ENCODE measurements around the gene TRIM63. TPM values are rescaled to one million over a fixed set of nuclear protein-coding genes. Genes with fewer than 3 reads are reported as not detected.

The TRIM63 gene
- total RNA-seq = under 1 TPM in 2 of 4 donors, not detected in 2; 0.21 to 0.98 TPM

DNA sequence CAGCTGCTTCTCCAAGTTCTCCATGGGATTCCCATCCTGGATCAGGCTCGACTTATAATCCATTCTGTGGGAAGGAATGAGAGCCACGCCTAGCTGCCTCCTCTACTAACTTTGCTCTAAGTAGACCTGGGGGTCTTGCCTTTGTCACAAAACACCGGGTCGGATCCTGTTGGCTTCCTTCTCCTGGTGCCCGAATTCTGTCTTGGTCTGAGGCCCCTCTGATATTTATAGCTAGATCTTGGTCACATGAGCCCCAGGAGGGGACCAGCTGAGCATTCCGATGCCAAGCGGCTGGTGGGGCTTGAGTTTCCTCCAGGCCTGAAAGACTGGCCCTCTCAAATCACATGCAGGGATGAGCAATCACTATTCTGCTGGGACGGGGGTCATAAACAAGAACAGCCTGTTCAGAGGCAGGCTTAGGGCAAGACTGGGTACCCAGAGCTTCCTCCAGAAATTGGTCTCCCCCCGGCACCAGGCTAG, at the start of gene TRIM63:
TRIM63 (minus strand) TSS at position 199 of the 480 bp plus-strand sequence; CDS start at position 63, 136 bp downstream.
- H3K36me3 ChIP-seq = no peaks in the 10 kb centered on the region
- H3K27ac ChIP-seq = no peak within 1 kb of the TSS
- H3K27me3 ChIP-seq = peaks cover 0 to 45% of the 10 kb centered on the region in 2 donors
- WGBS, 2 donors = 53 to 56% methylated on average over 9 of the region's 9 CpGs
- no peaks in the 10 kb centered on the region for H3K4me1 ChIP-seq
- H3K9me3 ChIP-seq = no peaks in the 10 kb centered on the region
- no peak for DNase-seq (ENCODE audit: low spot score in 2 of 2)
- H3K4me3 ChIP-seq = no peak within 1 kb of the TSS
- no peak for TF ChIP-seq EP300 (IDR thresholded peaks at IDR 0.05)
- TF ChIP-seq, protein P1, sequence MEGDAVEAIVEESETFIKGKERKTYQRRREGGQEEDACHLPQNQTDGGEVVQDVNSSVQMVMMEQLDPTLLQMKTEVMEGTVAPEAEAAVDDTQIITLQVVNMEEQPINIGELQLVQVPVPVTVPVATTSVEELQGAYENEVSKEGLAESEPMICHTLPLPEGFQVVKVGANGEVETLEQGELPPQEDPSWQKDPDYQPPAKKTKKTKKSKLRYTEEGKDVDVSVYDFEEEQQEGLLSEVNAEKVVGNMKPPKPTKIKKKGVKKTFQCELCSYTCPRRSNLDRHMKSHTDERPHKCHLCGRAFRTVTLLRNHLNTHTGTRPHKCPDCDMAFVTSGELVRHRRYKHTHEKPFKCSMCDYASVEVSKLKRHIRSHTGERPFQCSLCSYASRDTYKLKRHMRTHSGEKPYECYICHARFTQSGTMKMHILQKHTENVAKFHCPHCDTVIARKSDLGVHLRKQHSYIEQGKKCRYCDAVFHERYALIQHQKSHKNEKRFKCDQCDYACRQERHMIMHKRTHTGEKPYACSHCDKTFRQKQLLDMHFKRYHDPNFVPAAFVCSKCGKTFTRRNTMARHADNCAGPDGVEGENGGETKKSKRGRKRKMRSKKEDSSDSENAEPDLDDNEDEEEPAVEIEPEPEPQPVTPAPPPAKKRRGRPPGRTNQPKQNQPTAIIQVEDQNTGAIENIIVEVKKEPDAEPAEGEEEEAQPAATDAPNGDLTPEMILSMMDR (IDR thresholded peaks at IDR 0.05) = no peak
- TF ChIP-seq POLR2A (IDR thresholded peaks at IDR 0.05) = no peak

DNA sequence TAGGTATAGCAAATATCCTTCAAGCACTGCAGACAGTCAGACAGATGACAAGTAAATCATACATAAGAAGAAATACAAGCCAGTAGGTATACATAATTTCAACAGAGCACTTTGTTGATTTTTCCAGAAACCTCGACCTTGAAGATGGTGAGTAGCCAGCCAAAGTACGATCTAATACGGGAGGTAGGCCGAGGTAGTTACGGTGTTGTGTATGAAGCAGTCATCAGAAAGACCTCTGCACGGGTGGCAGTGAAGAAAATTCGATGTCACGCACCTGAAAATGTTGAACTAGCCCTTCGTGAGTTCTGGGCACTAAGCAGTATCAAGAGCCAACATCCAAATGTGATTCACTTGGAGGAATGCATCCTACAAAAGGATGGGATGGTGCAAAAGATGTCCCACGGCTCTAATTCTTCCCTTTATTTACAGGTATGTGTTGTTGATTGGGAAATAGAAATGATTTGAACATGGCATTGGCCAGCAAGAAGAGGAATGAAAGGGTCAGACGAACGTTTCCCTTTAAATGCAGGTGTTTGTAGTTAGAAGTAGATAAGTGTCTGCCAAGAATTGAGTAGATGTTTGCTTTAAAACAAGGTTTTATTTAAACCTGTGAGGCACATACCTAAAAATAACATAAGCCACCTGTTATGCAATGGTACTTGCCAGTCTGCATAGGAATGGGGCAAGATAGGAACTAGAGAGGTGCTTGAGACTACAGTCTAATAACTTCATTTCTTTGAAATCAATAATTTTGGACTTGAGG, 46.9 kb upstream of the TRIM63 start:
- TF ChIP-seq POLR2A (IDR thresholded peaks at IDR 0.05) (no peak), EP300 (IDR thresholded peaks at IDR 0.05) (no peak)
- TF ChIP-seq, protein P1 (IDR thresholded peaks at IDR 0.05) = no peak
- H3K36me3 ChIP-seq = peaks cover 0 to 51% (median 4%) of the 10 kb centered on the region in 3 donors
- 85 to 89% methylated on average over 12 of the region's 12 CpGs for WGBS, 2 donors

DNA sequence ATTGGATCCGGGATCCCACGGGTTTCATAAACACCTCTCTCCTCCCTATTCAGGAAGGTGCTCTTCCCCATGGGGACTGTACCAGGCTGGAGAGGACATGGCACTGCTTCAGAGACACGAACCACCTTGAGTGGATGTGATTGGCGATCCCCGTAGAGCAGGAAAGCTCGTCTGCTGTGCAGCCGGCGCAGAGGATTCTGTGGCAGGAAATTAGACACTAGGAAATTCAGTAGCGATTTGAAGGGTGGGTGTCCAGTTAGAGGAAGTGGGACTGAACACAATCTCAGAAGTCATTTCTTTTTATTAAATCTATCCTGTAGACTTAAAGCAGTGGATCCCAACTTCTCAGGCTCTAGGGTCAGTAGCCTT, 45.0 kb upstream of the TRIM63 start:
- H3K36me3 ChIP-seq = peaks cover 0 to 31% (median 0%) of the 10 kb centered on the region in 3 donors
- WGBS, 2 donors = 0 to 1% methylated on average over 8 to 9 of the region's 9 CpGs
- H3K27ac ChIP-seq = peak overlapping the region; percentile 61 to 89 (median 88)
- H3K4me3 ChIP-seq = peak overlapping the region; percentile 77 to 96 (median 86)
- peaks cover 0 to 37% (median 10%) of the 10 kb centered on the region in 4 donors for H3K4me1 ChIP-seq
- H3K9me3 ChIP-seq = no peaks in the 10 kb centered on the region
- DNase-seq (ENCODE audit: low spot score in 2 of 2) = no peak
- TF ChIP-seq EP300 (IDR thresholded peaks at IDR 0.05) = no peak
- TF ChIP-seq POLR2A (IDR thresholded peaks at IDR 0.05) = no peak
- TF ChIP-seq, protein P1 (IDR thresholded peaks at IDR 0.05) = no peak
- H3K27me3 ChIP-seq = no peaks in the 10 kb centered on the region

More for the DNA sequence above, 46.9 kb upstream of the TRIM63 start:
- no peak overlapping the region for H3K27ac ChIP-seq
- H3K27me3 ChIP-seq = no peaks in the 10 kb centered on the region
- no peak for DNase-seq (ENCODE audit: low spot score in 2 of 2)
- H3K4me1 ChIP-seq = peaks cover 0 to 37% (median 10%) of the 10 kb centered on the region in 4 donors
- no peak overlapping the region for H3K4me3 ChIP-seq
- H3K9me3 ChIP-seq = no peaks in the 10 kb centered on the region

DNA sequence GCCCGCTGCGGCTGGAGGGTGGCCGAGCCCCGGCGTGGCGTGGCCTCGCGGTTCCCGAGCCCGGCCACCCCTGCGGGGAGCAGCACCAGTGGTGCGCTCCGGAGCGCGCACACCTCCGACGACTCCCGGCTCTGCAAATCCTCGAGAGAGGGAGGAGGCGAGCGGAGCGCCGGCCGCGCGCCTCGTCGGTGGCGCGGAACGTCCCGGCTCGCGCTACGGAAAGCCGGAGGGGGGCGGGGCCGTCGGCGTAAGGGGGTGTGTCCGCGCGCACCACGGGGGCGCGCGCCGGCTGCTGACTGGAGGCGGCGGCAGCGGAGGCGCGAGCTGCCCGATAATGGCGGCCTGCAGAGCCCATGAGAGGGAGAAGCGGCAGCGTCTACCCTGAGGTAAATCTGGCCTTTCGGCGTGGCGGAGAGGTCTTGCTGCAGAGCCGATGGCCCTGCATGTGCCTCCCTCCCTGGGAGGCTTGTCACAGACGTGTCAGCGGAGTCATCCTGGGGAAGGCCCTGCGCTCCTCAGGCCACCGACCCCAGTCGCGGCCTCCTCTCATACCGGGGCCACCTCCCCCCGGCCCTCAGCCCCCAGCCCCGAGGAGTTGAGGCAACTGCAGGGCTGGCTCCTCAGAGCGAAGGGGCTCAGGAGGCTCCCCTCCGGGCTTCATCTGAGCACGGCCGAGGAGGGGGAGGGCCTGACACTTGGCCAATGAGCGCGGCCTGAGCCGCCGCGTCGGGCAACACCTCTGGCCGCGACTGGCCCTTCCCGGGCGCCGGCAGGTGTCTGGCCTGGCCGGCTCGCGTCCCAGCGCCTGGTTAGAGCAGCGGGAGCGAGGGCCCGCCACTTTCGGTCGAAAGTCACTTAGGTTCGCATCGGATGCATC, 44.3 kb upstream of the TRIM63 start, which contains the start of gene PDIK1L:
PDIK1L (plus strand) TSS at position 295 of the 877 bp plus-strand sequence. CDS start 2,485 bp downstream, outside the sequence.
- DNase-seq (ENCODE audit: low spot score in 2 of 2) = peak; percentile 85
- Histone ChIP-seq H3K9me3 (no peaks in the 10 kb centered on the region), H3K4me3 (peak within 1 kb of the TSS; percentile 77 to 96 (median 86)), H3K27me3 (no peaks in the 10 kb centered on the region), H3K27ac (peak within 1 kb of the TSS; percentile 80 to 94 (median 89)), H3K36me3 (peaks cover 0 to 25% (median 0%) of the 10 kb centered on the region in 3 donors), H3K4me1 (peaks cover 0 to 37% (median 10%) of the 10 kb centered on the region in 4 donors)
- TF ChIP-seq POLR2A (IDR thresholded peaks at IDR 0.05) (peak; percentile 39 to 62), EP300 (IDR thresholded peaks at IDR 0.05) (peak in 1 of 2 donors; percentile 77)
- TF ChIP-seq, protein P1 (IDR thresholded peaks at IDR 0.05) = peak in 1 of 5 experiments; percentile 56
- 0% methylated on average over 20 of the region's 96 CpGs; no CpG with 5 or more reads in 1 of the 2 donors for WGBS, 2 donors
